HUDEP-2 (cell line): ENCODE results near the gene GZMB.
"Not testable (repeated sequence)": the region's sequence is repeated elsewhere in the genome, so short reads cannot be mapped to it uniquely, and the experiment has no call there.

Experiments
- DNase-seq, 76 experiments: peaks; one replicate each; lab custom pipeline; 2025; ENCODE audit not compliant: unreplicated experiment in 76 of 76; lab: John Stamatoyannopoulos, UW

The GZMB gene

GRCh38 chr14:24631749-24632335, 2.1 kb downstream of the GZMB start:
- DNase-seq, result no peak

DNA sequence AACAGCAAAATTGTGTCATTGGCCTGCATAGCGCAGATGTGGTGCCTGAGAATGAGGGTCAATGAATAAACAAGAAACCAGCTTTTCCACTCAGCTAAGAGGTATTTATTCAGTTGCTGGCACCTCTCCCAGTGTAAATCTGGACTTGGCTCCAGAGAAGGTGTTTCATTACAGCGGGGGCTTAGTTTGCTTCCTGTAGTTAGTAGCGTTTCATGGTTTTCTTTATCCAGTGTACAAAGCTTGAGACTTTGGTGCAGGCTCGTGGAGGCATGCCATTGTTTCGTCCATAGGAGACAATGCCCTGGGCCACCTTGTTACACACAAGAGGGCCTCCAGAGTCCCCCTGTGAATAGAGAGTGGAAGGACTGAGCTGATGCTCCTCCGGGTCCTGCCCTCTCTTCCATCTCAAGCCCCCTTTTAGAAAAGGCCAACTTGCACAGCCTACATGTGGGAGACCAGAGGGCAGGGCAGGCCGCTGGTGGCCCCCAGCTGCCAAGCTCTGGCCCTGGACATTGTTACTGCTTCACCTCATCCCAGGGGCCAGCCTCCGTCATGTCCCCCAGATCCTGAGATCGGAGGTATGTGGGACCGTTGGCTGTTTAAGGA, 3.0 kb downstream of the GZMB start:
- no peak for DNase-seq

DNA sequence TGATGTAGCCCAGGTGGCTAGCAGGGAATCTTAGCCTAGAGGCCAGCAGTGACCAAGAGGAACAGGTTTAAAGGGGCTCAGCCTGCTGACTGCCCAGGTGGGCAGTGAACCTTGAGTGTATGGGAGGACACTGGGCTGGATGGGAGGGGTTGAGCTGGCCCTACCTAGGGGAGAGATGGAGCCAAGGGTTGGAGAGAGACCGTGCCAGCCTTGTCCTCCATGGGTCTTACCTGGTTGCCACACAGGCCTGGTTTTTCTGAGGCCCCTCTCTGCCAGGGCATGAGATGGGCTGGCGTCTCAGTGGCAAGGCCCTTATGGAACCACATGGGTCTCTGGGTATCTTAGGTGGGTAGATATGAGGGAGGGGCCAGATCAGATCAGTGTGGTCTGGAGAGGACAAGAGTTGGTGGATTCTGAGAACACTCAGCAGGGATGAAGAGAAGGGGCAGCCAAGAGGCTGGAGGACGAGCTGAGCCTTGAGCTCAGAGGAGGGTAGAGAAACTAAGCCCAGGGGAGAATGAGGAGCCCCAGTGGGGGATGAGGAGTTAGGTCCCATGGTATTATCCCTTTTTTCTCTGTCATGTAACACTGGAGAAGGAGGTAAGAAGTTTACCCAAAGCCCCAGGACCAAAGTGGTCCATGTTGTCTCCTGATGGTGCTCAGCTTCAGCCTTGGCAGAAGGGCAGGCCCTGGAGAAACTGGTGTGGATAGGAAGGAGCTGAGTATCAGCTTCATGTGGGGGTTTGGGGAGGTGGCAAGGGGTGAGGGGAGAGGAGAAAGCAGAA, 3.7 kb downstream of the GZMB start:
- no peak for DNase-seq

DNA sequence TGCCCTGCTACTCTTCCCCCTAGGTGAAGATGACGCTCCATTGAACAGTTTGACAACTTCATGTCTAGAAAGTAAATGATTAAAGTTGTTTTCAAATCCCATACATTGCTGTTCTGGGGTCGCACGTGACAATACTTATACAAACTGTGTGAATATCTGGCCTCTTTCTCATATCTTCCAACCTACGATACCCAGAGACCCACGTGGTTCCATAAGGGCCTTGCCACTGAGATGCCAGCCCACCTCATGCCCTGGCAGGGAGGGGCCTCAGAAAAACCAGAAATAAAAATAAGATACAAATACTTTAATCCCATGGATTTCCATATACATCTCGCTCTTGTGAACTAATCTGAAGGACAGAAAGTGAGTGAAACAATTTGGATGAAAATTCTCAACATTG, 4.5 kb downstream of the GZMB start:
- DNase-seq, result no peak

DNA sequence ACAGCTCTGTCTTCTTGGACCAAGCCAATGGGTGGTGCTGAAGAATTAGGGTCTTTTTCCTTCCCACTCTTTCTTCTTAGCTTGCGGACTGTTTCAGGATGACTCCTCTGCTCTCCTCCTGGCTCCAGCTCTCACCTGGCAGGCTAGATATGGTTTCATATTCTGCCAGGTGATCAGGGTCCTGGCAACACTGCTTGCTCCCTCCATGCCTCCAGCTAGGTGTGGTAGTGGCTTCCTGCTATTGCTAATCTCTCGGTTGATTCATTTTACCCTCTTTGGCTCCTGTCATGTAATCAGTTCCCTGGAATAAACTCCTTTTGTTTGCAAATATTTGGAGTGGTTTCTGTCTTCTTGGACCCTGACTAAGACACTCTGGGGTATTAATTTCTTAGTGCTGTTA, 20.2 kb downstream of the GZMB start:
- no peak for DNase-seq

DNA sequence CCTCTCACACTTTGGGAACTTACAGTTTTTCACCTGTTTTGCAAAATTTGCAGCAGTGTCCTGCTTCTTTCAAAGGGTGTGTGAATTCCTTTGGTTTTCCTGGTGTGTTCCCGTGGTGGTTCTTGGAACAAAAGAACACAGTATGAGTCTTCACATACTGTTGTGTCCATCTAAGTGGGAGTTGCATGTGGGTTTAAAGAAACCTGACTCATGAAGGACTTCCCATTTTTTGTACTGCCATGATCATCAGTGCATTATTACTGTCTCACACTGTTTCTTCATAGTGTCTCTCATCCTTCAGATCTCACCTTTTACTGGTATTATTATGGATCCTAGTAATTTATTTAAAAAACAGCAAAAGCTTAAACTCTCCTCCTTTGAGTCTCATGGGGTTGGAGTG, 20.7 kb downstream of the GZMB start:
- no peak for DNase-seq

- DNase-seq, result peak in 1 of 76 experiments; percentile 8
Measured at GRCh38 chr14:24612196-24612595, 21.8 kb downstream of the GZMB start.

DNA sequence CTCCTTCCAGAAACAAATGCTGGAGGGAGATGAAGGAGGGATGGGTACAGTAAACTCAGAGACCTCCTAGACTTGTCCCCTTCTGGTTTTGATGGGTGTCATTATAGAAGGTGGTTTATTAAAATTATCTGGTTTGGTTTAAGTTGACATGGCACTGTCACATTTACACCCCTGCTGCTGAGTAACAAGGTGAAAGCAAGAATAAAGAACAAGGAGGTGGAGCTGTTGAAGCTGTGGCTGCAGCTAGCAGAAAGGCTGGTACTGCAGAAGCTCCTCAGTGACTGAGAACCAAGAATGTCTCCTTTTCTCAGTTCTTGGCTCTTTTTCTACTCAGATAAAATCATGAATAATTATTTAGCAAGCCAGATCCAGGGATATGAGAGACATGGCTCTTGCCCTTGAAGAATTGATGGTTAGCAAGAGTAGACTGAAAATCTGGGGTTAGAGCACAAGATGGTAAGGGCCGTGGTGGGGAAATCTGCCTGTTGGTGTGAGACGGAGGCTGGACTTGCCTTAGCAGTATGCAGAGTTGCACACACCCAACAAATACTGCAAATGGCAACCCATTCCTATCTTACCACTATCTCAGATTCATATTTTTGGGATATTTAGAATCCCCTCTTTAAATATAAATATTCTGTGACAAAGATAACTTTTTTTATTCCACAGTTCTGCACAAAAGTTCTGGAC, 24.2 kb downstream of the GZMB start, which contains the start of gene GZMH:
Gene GZMH, minus strand, starts transcription at position 31 of the 690 bp plus-strand sequence. CDS start 72 bp downstream, outside the sequence.
- no peak for DNase-seq

GRCh38 chr14:24607635-24608514, 26.1 kb downstream of the GZMB start:
- DNase-seq, result no peak

- no peak for DNase-seq
Measured at GRCh38 chr14:24607081-24607480, 26.9 kb downstream of the GZMB start.

GRCh38 chr14:24606297-24606696, 27.7 kb downstream of the GZMB start:
- DNase-seq, result no peak

GRCh38 chr14:24605435-24606190, 28.4 kb downstream of the GZMB start:
- peak in 37 of 76 experiments; percentile 4 to 57 (median 25) for DNase-seq

DNA sequence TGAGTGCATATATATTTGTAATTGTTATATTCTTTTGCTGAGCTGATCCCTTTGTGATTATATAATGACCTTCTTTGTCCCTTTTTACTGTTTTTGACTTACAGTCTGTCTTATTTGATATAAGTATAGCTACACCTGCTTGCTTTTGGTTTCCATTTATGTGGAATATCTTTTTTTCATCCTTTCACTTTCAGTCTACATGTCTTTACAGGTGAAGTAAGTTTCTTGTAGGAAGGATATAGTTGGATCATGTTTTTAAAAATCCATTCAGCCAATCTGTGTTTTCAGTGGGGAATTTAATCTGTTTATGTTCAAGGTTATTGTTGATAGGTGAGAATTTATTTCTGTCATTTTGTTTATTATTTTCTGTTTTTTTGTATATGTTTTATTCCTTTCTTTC, 36.6 kb downstream of the GZMB start:
- no peak for DNase-seq

DNA sequence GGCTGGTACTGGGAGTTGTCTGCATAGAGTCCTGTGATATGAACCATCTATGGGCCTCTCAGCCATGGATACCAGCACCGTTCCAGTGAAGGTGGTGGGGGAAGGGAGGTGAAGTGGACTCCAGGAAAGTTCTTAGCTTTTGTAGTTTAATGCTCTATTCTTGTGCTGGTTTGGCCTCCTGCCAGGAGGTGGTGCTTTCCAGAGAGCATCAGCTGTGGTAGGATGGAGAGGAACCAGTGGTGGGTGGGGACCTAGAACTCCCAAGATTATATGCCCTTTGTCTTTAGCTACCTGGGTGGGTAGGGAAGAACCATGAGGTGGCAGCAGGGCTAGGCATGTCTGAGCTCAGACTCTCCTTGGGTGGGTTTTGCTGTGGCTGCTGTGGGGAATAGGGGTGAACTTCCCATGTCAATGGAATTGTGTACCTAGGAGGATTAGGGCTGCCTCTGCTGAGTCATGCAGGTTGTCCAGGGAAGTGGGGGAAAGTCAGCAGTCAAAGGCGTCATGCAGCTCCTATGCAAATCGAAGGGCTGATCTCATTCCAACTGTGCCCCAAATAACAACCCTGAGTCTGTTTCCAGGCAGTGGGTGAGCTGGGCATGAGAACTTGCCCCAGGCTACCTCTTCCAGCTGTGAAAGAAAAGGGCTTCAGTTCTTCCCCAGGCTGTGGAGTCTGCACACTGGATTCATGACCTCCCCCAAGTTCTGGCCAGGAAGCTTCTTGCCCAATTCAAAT, 38.7 kb downstream of the GZMB start:
- DNase-seq, result no peak

GRCh38 chr14:24591004-24591403, 43.0 kb downstream of the GZMB start:
- DNase-seq, result not testable (repeated sequence)

DNA sequence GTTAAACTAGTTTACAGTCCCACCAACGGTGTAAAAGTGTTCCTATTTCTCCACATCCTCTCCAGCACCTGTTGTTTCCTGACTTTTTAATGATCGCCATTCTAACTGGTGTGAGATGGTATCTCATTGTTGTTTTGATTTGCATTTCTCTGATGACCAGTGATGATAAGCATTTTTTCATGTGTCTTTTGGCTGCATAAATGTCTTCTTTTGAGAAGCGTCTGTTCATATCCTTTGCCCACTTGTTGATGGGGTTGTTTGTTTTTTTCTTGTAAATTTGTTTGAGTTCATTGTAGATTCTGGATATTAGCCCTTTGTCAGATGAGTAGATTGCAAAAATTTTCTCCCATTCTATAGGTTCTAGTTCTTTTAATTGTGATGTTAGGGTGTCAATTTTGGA, 49.6 kb downstream of the GZMB start:
- DNase-seq, result not testable (repeated sequence)
